Astrocyte of the spinal cord (primary cell): ENCODE measurements around the gene BPGM.

Experiments
- DNase-seq: peaks from one replicate; pipeline ENCODE4 v3.0.0; 2011; ENCODE audit warnings: low read depth, low spot score
- H3K4me3 ChIP-seq: 2 replicates; pipeline ENCODE4 v1.5.1; 2011; ENCODE audit warnings: low read depth, mild to moderate bottlenecking, low read length, moderate library complexity
- in situ Hi-C: cut with HindIII; loops from 2 replicates; pipeline ENCODE4 v1.10.0; 2017; ENCODE audit warnings: low sequenced_read_pairs
- TF ChIP-seq, protein P1 (sequence below): IDR thresholded peaks from 2 replicates; pipeline ENCODE4 v1.5.1; 2012; ENCODE audit warnings: low read depth, mild to moderate bottlenecking, low read length, inconsistent platforms

BPGM gene

DNA sequence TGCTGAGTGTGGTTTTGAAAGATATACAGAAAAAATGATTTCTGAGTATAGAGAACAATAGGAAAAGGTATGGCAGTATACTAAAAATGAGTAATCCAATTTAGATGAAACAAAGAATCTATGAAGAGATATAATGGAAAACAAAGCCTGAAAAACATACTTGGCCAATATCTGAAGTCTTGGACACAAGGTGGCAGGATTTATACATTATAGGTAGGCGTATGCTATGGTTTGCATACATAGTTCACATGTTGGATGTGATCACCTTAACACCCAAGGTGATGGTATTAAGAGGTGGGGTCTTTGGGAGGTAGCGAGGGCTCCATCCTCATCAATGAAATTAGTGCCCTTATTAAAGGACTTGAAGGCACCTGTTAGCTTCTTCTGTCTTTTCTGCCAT is 34.5 kb upstream of the BPGM start:
- DNase-seq = no peak
- TF ChIP-seq, protein P1, sequence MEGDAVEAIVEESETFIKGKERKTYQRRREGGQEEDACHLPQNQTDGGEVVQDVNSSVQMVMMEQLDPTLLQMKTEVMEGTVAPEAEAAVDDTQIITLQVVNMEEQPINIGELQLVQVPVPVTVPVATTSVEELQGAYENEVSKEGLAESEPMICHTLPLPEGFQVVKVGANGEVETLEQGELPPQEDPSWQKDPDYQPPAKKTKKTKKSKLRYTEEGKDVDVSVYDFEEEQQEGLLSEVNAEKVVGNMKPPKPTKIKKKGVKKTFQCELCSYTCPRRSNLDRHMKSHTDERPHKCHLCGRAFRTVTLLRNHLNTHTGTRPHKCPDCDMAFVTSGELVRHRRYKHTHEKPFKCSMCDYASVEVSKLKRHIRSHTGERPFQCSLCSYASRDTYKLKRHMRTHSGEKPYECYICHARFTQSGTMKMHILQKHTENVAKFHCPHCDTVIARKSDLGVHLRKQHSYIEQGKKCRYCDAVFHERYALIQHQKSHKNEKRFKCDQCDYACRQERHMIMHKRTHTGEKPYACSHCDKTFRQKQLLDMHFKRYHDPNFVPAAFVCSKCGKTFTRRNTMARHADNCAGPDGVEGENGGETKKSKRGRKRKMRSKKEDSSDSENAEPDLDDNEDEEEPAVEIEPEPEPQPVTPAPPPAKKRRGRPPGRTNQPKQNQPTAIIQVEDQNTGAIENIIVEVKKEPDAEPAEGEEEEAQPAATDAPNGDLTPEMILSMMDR = no peak
- in situ Hi-C loops = no loop called here
- H3K4me3 ChIP-seq = no peak overlapping the region

DNA sequence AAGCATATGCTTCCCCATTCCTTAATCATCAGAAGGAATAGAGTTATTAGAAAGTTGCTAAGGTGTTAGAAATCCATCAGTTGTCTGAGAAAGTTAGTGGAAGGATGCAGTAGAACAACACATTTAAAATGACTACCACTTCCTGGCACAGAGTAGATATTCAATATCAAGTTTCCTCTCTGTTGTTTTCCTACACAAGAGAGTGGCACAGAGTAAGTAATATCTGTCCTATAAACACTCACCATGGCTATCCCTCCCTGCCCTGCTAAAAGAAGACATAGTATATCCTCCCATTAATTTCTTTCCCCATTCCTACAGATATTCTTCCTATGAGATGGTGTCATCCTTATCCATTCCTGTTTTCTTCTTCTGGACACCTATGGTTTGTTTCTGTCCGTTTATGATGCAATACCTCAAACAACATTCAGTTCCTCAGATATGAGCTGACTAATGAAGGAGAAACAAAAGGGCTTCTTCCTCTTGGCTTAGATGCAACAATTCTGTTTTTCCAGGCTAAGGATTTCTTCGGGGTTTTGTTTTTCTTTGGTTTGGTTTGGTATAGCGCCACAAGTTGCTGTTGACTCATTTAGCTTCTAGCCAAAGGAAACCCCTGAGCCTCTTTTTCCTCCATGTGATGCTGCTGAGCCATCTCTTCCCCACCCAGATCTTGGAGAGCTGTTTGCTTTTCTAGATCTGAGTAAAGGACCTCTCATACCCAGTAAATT is 32.9 kb upstream of the BPGM start:
- no peak overlapping the region for H3K4me3 ChIP-seq
- in situ Hi-C loops = no loop called here
- DNase-seq = peak; percentile 99
- TF ChIP-seq, protein P1 = no peak

DNA sequence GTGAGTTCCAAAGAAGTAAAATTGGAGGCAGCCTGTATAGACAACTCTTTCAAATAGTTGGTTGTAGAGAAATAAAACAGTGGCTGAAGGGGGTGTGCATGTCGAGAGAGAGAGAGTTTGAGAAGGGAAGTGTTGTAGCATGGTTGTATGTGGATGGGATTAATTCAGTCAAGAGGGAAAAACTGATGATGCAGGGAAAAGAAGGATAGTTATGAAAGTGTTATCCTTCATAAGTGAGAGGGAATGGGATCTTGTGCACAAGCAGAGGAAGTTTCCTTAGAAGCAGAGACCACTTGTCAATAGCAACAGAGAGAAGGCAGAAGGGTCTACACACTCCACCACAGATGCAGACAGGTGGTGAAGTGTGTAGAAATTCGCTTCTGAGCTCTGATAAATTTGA is 30.0 kb upstream of the BPGM start:
- H3K4me3 ChIP-seq = no peak overlapping the region
- in situ Hi-C loops = no loop called here
- TF ChIP-seq, protein P1 = no peak
- no peak for DNase-seq

DNA sequence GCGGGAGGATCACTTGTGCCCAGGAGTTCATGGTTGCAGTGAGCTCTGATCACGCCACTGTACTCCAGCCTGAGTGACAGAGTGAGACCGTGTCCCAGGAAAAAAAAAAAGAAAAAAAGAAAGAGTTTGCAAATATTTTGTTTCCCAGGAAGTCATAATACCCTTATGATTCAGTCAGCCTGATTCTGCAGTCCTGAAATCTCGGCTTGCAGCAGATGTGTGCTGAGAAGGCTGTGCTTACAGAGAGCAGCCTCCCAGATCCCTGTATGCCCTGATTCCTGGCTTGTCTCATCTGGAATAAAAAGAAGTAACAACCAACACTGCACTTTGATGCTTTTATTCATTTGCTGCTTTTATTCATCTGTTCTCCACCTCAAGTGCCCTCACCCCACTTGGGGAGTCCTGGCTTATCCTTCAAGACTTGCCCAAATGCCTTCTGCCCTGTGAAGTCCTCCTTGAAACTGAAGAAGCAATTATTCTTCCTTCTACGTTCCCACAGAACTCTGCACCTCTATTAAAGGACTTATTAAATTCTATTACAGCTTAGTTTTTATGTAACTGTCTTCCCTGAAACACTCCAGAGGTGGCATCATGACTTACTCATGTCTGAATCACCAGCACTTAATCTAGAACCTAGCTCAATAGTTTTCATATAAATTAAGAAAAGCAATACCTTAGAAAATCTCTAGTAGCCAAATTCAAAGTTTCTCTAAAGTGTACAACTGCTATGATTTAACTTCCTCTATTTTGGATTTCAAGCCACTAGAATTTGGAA is 27.7 kb upstream of the BPGM start:
- no peak overlapping the region for H3K4me3 ChIP-seq
- in situ Hi-C loops = no loop called here
- peak; percentile 78 for DNase-seq
- TF ChIP-seq, protein P1 = no peak

DNA sequence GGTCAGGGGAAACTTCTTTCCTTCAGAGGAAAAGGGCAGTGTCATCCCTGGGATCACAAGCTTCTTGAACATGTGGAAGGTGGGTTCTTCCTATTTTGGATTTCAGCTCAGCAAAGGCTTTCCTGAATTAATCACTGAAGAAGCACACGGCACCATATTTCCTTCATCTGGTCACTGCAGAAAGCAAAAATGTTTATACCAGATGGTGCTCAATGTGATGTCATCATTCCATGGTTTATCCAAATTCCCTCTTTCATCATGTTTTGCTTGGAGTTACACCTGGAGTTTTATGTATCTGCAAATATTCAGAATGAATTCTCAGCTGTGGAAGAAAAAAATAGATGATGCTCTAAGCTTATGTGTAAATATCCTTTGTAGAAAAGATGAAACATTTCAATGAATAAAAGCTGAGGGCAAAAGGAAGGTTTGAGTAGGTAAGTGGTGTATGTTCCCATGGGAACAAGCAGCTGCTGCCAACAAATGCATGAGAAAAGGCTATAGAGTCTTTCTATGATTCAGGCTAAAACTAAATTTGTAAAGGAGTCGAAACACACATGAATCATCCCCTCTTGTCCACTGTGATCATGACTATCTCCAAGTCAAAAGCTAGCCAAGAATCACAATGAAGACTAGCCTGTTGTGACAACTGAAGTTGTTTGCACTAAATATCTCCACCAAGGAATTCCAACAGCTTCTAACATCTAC is 26.9 kb upstream of the BPGM start:
- H3K4me3 ChIP-seq = no peak overlapping the region
- peak; percentile 95 for DNase-seq
- TF ChIP-seq, protein P1 = no peak
- in situ Hi-C loops = no loop called here

DNA sequence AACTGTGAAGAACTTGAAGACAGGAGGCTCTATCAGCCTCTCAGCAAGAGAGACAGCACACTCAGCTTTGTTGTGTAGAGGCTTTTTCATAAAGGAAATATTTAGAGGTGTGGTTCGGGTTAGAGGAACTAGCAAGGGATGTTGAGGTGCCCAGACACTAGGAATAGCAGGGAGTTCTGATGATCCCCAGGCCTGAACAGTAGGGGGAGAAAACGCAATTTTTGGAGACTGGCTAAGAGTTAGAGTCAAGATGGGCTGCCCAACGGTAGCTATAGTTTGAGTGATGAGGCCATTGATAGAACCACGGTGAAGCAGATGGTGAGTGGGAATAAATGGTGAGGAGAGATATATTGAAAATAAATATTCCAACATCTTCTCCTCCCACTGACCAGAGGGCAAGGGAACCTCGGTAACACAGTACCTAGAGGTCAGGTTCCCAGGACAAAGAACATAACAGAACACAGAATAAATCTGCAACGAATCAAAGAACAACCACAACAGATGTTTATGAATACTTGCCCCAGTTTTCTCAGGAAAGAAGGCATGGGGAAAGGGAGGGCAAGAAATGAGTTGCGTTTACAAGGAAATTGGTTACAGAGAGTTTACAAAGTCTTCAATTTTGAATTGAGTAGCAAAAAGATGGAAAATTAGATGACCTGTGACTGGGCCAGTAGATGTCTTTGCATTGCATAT is 24.2 kb upstream of the BPGM start:
- in situ Hi-C loops = no loop called here

More for the DNA sequence above, 24.2 kb upstream of the BPGM start:
- DNase-seq = no peak
- H3K4me3 ChIP-seq = no peak overlapping the region
- TF ChIP-seq, protein P1 = no peak
